Activated naive CD8-positive, alpha-beta T cell treated with anti-CD3 and anti-CD28 coated beads for 36 hours (primary cell): ENCODE data around the gene ZNF646. TPM values are rescaled to one million over a fixed set of nuclear protein-coding genes. Genes with fewer than 3 reads are reported as not detected.

Experiments
- DNase-seq: peaks from one replicate; pipeline ENCODE4 v3.0.0; 2021
- H3K27ac Mint-ChIP-seq: one replicate; pipeline ENCODE4 v1.8.0; 2022; ENCODE audit warnings: mild to moderate bottlenecking, moderate library complexity, mixed read lengths
- H3K27me3 Mint-ChIP-seq: one replicate; pipeline ENCODE4 v1.8.0; 2022; ENCODE audit warnings: mild to moderate bottlenecking, mixed read lengths
- H3K36me3 Mint-ChIP-seq: one replicate; pipeline ENCODE4 v1.8.0; 2021; ENCODE audit warnings: mild to moderate bottlenecking, mixed read lengths
- H3K4me1 Mint-ChIP-seq: one replicate; pipeline ENCODE4 v1.8.0; 2021; ENCODE audit warnings: mixed read lengths
- H3K4me3 Mint-ChIP-seq: one replicate; pipeline ENCODE4 v1.8.0; 2022; ENCODE audit warnings: mild to moderate bottlenecking, moderate library complexity, mixed read lengths
- H3K9me3 Mint-ChIP-seq: one replicate; pipeline ENCODE4 v1.8.0; 2022; ENCODE audit warnings: mixed read lengths
- total RNA-seq, 2 experiments: library from RNA; stranded (reverse); gene quantifications; one replicate each; pipeline ENCODE4 v1.2.3, GENCODE V29; 2021

ZNF646 gene
- total RNA-seq, 2 experiments from 2014 or later, result 20.0 to 21.8 TPM

DNA sequence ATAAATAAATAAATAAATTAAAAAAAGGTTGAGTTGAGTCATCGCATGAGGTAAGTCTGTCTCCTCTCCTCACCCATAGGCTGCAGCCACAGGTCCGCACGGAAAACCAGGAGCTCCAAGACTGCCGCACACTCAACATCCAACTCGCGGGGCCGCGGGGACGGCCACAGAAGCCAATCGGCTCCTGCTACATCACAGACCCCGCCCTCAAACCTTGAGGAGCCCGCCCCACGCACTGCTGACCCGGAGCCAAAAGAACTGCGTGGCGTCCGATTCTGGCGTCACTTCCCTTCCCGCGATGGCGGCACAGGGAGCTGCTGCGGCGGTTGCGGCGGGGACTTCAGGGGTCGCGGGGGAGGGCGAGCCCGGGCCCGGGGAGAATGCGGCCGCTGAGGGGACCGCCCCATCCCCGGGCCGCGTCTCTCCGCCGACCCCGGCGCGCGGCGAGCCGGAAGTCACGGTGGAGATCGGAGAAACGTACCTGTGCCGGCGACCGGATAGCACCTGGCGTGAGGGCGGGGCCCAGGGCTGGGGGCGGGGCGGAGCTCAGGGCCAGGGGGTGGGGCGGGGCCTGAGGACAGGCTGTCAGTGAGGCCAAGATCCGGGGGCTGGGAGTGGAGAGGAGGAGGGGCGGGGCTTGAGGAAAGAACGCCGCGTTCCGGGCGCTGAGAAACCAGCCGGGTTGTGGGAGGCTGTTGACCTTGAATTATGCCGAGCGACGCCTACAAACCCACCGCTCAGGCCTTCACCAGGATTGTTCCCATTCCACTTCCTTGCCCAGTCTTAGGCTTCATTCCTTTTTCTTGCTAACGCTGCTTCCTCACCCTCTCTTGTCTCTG is 43.4 kb downstream of the ZNF646 start, which contains the start of gene KAT8:
Gene KAT8, plus strand, starts transcription at position 281 of the 839 bp plus-strand sequence. Its CDS starts 18 bp downstream, at position 299.
- Mint-ChIP-seq H3K4me3 (peak within 1 kb of the TSS; percentile 90), H3K36me3 (peaks cover 20% of the 10 kb centered on the region), H3K27me3 (no peaks in the 10 kb centered on the region), H3K9me3 (no peaks in the 10 kb centered on the region), H3K4me1 (peaks cover 17% of the 10 kb centered on the region), H3K27ac (peak within 1 kb of the TSS; percentile 86)
- DNase-seq, result peak; percentile 97

GRCh38 chr16:31118223-31119155 is 44.3 kb downstream of the ZNF646 start:
- Mint-ChIP-seq H3K27me3 (no peaks in the 10 kb centered on the region), H3K9me3 (no peaks in the 10 kb centered on the region), H3K36me3 (peaks cover 20% of the 10 kb centered on the region), H3K4me1 (peaks cover 17% of the 10 kb centered on the region), H3K27ac (peak overlapping the region; percentile 86), H3K4me3 (peak overlapping the region; percentile 90)
- no peak for DNase-seq

DNA sequence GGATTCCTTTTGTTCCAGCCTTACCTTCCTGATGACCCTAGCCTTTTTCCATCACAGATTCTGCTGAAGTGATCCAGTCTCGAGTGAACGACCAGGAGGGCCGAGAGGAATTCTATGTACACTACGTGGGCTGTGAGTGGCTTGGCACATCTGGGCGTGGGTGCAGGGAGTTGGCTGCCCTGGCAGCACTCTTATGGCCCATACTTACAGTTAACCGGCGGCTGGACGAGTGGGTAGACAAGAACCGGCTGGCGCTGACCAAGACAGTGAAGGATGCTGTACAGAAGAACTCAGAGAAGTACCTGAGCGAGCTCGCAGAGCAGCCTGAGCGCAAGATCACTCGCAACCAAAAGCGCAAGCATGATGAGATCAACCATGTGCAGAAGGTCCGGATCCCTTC is 45.9 kb downstream of the ZNF646 start:
- Mint-ChIP-seq H3K27me3 (no peaks in the 10 kb centered on the region), H3K4me3 (no peak overlapping the region), H3K27ac (no peak overlapping the region), H3K9me3 (no peaks in the 10 kb centered on the region), H3K36me3 (peaks cover 20% of the 10 kb centered on the region), H3K4me1 (peaks cover 17% of the 10 kb centered on the region)
- DNase-seq, result no peak

GRCh38 chr16:31125844-31126243 is 51.6 kb downstream of the ZNF646 start:
- Mint-ChIP-seq H3K9me3 (no peaks in the 10 kb centered on the region), H3K4me1 (no peaks in the 10 kb centered on the region), H3K27ac (peak overlapping the region; percentile 39), H3K27me3 (no peaks in the 10 kb centered on the region), H3K36me3 (peaks cover 7% of the 10 kb centered on the region), H3K4me3 (no peak overlapping the region)
- DNase-seq, result no peak

- H3K36me3 Mint-ChIP-seq, result peaks cover 7% of the 10 kb centered on the region
- DNase-seq, result no peak
- no peaks in the 10 kb centered on the region for H3K27me3 Mint-ChIP-seq
- no peaks in the 10 kb centered on the region for H3K4me1 Mint-ChIP-seq
- H3K4me3 Mint-ChIP-seq, result no peak overlapping the region
- H3K27ac Mint-ChIP-seq, result no peak overlapping the region
- no peaks in the 10 kb centered on the region for H3K9me3 Mint-ChIP-seq
These were observed 53.0 kb downstream of the ZNF646 start for GRCh38 chr16:31127182-31127581.

DNA sequence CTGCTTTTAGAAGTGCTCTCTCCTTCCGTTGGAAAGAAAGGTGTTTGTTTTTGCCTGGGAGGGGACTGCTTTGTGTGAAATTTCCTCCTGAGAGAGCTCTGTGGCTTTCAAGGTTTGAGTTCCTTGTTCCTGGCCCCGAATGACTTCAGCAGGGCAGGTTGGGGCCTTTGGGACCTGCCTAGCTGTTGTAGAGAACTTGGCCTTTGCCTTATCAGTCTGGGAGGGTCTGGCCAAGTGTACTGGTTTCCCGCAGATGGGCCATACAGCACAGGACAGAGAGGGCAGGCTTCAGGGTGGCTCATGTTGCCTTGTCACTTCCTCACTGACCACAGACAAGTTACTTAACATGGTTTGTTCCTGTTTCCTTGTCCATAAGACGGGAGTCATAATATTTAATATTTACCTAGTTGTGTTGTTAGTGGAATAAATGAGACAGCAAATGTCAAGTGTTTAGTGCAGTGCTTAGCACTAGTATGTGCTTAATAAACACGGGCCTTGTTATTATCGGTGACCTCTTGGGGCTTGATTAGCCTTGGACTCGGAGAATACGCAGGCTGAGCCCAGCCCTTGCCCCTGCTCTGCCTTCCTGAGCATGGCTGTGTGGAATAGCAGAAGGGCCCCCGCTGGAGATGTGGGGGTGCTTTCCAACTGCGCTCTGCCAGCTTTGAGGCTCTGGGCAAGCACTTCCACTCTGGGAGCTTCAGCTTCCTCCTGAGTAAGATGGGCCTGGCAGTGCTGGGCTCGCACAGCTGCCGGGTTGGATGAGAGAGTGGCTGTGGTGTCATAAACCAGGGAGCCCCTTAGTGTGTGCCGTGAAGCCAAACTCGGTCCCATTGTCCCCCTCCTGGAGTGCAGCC is 54.7 kb downstream of the ZNF646 start:
- peaks cover 3% of the 10 kb centered on the region for H3K36me3 Mint-ChIP-seq
- peak overlapping the region; percentile 15 for H3K27ac Mint-ChIP-seq

GRCh38 chr16:31129568-31130335 is 55.5 kb downstream of the ZNF646 start:
- H3K4me3 Mint-ChIP-seq, result no peak overlapping the region

More for the DNA sequence above, 54.7 kb downstream of the ZNF646 start:
- DNase-seq, result no peak
- H3K9me3 Mint-ChIP-seq, result no peaks in the 10 kb centered on the region
- H3K4me3 Mint-ChIP-seq, result no peak overlapping the region
- H3K27me3 Mint-ChIP-seq, result no peaks in the 10 kb centered on the region
- H3K4me1 Mint-ChIP-seq, result no peaks in the 10 kb centered on the region

DNA sequence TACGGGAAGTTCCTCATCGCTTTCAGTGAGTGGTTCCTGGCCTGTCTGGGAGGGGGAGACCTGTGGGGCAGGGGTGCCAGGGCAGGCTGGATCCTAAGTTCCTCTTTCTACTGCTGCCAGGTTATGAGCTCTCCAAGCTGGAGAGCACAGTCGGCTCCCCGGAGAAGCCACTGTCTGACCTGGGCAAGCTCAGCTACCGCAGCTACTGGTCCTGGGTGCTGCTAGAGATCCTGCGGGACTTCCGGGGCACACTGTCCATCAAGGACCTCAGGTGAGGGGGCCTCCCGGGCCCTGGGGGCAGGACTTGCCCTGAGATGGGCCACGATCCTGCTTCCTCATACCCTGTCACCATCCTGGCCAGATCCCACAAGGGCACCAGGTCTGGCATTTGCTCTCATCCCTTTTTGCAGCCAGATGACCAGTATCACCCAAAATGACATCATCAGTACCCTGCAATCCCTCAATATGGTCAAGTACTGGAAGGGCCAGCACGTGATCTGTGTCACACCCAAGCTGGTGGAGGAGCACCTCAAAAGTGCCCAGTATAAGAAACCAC is 56.2 kb downstream of the ZNF646 start:
- Mint-ChIP-seq H3K36me3 (peaks cover 3% of the 10 kb centered on the region), H3K27ac (no peak overlapping the region), H3K9me3 (no peaks in the 10 kb centered on the region), H3K4me1 (no peaks in the 10 kb centered on the region), H3K27me3 (no peaks in the 10 kb centered on the region), H3K4me3 (no peak overlapping the region)
- DNase-seq, result no peak

More at GRCh38 chr16:31129568-31130335, 55.5 kb downstream of the ZNF646 start:
- Mint-ChIP-seq H3K36me3 (peaks cover 3% of the 10 kb centered on the region), H3K27ac (no peak overlapping the region), H3K9me3 (no peaks in the 10 kb centered on the region), H3K27me3 (no peaks in the 10 kb centered on the region), H3K4me1 (no peaks in the 10 kb centered on the region)
- no peak for DNase-seq

DNA sequence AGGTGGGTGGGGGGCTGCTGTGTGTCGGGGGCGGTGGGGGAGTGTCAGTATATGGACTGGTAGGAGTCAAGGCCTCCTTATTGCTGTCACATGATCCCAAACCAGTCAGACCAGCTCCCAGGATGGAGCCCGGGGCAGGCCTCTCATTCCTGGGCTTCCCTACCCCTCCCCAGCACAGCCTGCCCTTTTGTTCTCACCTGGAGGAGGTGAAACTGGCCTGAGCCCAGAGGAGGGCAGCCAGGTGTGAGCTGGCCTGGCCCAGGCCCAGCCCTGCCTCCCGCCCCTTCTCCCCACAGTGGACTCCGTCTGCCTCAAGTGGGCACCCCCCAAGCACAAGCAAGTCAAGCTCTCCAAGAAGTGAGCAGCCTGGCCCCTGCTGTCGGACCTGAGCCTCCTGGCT is 56.7 kb downstream of the ZNF646 start:
- Mint-ChIP-seq H3K36me3 (peaks cover 3% of the 10 kb centered on the region), H3K4me1 (no peaks in the 10 kb centered on the region), H3K9me3 (no peaks in the 10 kb centered on the region), H3K27ac (no peak overlapping the region), H3K4me3 (no peak overlapping the region), H3K27me3 (no peaks in the 10 kb centered on the region)
- no peak for DNase-seq

DNA sequence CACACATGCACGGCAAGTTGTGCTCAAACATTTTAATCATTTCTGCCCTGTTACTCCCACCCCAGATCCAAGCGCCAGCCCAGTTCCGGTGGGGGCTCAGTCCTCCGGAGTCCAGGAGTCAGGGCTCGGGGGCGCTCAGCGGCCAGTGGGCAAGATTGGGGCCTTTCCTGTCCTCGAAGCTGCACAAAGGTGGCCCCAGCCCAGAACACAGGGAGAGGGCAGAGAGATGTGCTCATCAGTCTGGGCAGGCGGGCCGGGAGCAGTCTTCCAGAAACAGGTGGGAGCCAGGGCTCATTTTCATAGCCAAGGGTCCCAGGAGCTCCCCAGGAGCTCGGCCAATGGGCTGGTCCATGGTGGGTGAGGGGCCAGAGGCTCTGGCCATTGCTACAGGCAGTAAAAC is 57.2 kb downstream of the ZNF646 start:
- Mint-ChIP-seq H3K4me3 (no peak overlapping the region), H3K27ac (no peak overlapping the region), H3K4me1 (no peaks in the 10 kb centered on the region), H3K36me3 (peaks cover 3% of the 10 kb centered on the region), H3K27me3 (no peaks in the 10 kb centered on the region), H3K9me3 (no peaks in the 10 kb centered on the region)
- no peak for DNase-seq

GRCh38 chr16:31131841-31132271 is 57.6 kb downstream of the ZNF646 start:
- no peak for DNase-seq
- Mint-ChIP-seq H3K9me3 (no peaks in the 10 kb centered on the region), H3K4me1 (no peaks in the 10 kb centered on the region), H3K27me3 (no peaks in the 10 kb centered on the region), H3K27ac (no peak overlapping the region), H3K36me3 (peaks cover 3% of the 10 kb centered on the region), H3K4me3 (no peak overlapping the region)

DNA sequence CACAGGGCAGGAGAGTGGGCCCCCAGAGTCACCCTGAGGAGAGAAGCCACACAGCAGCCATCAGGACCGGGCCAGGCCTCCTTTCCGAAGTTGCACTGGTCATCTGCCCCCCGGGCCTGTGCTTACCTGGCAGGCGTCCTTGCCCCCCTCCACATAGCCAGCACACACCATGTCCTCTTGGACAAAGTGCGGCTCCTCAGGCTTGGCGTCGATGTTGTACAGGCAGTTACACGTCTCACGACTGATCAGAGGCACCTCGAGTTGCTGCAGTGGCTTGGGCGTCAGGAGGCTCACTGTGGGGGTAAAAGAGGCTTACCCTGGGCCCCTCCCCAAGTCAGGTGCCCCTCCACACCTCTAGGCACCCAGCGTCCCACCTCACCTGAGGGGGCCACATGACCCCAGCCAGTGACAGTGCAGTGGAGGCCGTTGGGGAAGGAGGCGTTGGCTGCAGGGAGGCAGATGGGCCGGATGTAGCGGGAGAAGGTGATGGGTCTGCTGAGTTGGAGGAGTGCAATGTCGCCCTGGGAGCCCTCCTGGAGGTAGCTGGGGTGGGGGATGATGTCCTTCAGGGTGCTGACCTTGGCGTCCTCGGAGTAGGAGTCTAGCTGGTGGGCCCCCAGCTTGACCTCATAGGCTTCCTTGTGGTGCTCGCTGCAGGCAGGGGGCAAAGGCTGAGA is 58.2 kb downstream of the ZNF646 start:
- Mint-ChIP-seq H3K27ac (no peak overlapping the region), H3K36me3 (peaks cover 3% of the 10 kb centered on the region), H3K27me3 (no peaks in the 10 kb centered on the region), H3K4me3 (no peak overlapping the region), H3K4me1 (no peaks in the 10 kb centered on the region), H3K9me3 (no peaks in the 10 kb centered on the region)
- no peak for DNase-seq

DNA sequence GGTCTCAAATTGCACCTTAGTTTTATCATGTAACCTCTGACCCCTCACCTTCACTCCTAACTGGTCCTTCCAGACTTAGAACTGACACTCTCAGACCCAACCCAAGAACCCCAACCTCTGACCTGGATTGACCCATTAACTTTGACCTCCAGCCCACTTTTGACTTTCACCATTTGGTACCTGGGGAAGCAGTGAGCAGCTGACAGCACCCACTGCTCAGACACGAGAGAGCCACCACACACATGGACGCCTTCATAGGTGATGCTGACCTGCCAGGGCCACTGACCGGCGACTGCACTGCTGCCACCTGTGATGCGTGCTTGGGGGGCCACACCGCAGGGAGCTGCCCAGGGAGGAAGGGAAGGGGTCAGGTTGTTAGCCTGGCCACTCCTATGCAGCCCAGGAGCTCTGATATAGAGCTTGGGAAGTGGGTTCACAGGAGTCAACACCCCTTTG is 58.9 kb downstream of the ZNF646 start:
- H3K4me1 Mint-ChIP-seq, result no peaks in the 10 kb centered on the region
- no peaks in the 10 kb centered on the region for H3K9me3 Mint-ChIP-seq
- H3K27me3 Mint-ChIP-seq, result no peaks in the 10 kb centered on the region
- no peak overlapping the region for H3K4me3 Mint-ChIP-seq
- H3K27ac Mint-ChIP-seq, result no peak overlapping the region
- no peak for DNase-seq
- peaks cover 3% of the 10 kb centered on the region for H3K36me3 Mint-ChIP-seq
